WTC11 (cell line): ENCODE data around the gene EIF3K.

Source experiments
- ATF2 ChIP-seq: sonication (generic); formaldehyde crosslinking; IDR thresholded peaks from 2 replicates; pipeline ENCODE4 v1.8.1; 2022; ENCODE audit warnings: low read depth, missing genetic modification reagents, borderline replicate concordance
- ATF3 ChIP-seq: sonication (generic); formaldehyde crosslinking; conservative IDR thresholded peaks from 2 replicates; pipeline ENCODE4 v1.8.1; 2022; ENCODE audit warnings: mild to moderate bottlenecking, missing genetic modification reagents
- E2F1 ChIP-seq: sonication (generic); formaldehyde crosslinking; IDR thresholded peaks from 2 replicates; pipeline ENCODE4 v1.8.0; 2022; ENCODE audit warnings: mild to moderate bottlenecking, missing genetic modification reagents
- ELF4 ChIP-seq: sonication (generic); formaldehyde crosslinking; IDR thresholded peaks from 2 replicates; pipeline ENCODE4 v1.8.1; 2022; ENCODE audit warnings: low read depth, mild to moderate bottlenecking, moderate library complexity, missing genetic modification reagents
- MAX ChIP-seq: sonication (generic); formaldehyde crosslinking; IDR thresholded peaks from 2 replicates; pipeline ENCODE4 v1.8.0; 2022; ENCODE audit warnings: mild to moderate bottlenecking, missing genetic modification reagents
- NR2C2 ChIP-seq: sonication (generic); formaldehyde crosslinking; IDR thresholded peaks from 2 replicates; pipeline ENCODE4 v1.8.0; 2022; ENCODE audit warnings: mild to moderate bottlenecking, missing genetic modification reagents
- RELA ChIP-seq: sonication (generic); formaldehyde crosslinking; IDR thresholded peaks from 2 replicates; pipeline ENCODE4 v1.8.1; 2022; ENCODE audit warnings: missing genetic modification reagents, mild to moderate bottlenecking, borderline replicate concordance
- TEAD4 ChIP-seq: sonication (generic); formaldehyde crosslinking; IDR thresholded peaks from 2 replicates; pipeline ENCODE4 v1.8.0; 2022; ENCODE audit warnings: mild to moderate bottlenecking, missing genetic modification reagents
- TP53 ChIP-seq: sonication (generic); formaldehyde crosslinking; IDR thresholded peaks from 2 replicates; pipeline ENCODE4 v1.8.1; 2023; ENCODE audit warnings: mild to moderate bottlenecking, missing genetic modification reagents
- USF2 ChIP-seq: sonication (generic); formaldehyde crosslinking; IDR thresholded peaks from 2 replicates; pipeline ENCODE4 v1.8.1; 2023; ENCODE audit warnings: mild to moderate bottlenecking, missing genetic modification reagents, moderate library complexity
- ZBTB43 ChIP-seq: sonication (generic); formaldehyde crosslinking; IDR thresholded peaks from 2 replicates; pipeline ENCODE4 v1.8.1; 2023; ENCODE audit warnings: mild to moderate bottlenecking, missing genetic modification reagents
- ZNF121 ChIP-seq: sonication (generic); formaldehyde crosslinking; IDR thresholded peaks from 2 replicates; pipeline ENCODE4 v1.8.0; 2023; ENCODE audit warnings: missing genetic modification reagents
- TF ChIP-seq, protein P1 (sequence below): fragments of 200-600 bp; IDR thresholded peaks from 2 replicates; pipeline ENCODE4 v1.8.0; 2022; ENCODE audit warnings: antibody characterized with exemption
- TF ChIP-seq, protein P2 (sequence below): sonication (generic); formaldehyde crosslinking; conservative IDR thresholded peaks from 2 replicates; pipeline ENCODE4 v1.8.1; 2023; ENCODE audit warnings: mild to moderate bottlenecking, low read depth, missing genetic modification reagents, moderate library complexity

DNA sequence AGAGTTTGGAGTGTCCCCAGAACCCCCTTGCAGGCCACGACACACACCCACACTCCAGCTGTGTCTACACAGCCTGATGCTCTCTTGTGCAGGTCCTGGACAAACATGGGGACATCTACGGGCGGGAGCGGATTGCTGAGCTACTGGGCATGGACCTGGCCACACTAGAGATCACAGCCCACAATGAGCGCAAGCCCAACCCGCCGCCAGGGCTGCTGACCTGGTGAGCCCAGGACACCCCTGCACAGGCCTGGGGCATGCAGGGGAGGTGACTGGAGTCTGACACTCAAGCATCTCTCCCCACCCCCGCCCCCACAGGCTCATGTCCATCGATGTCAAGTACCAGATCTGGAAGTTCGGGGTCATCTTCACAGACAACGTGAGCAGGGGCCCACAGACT lies 41.2 kb upstream of the EIF3K start:
- TF ChIP-seq, protein P1, sequence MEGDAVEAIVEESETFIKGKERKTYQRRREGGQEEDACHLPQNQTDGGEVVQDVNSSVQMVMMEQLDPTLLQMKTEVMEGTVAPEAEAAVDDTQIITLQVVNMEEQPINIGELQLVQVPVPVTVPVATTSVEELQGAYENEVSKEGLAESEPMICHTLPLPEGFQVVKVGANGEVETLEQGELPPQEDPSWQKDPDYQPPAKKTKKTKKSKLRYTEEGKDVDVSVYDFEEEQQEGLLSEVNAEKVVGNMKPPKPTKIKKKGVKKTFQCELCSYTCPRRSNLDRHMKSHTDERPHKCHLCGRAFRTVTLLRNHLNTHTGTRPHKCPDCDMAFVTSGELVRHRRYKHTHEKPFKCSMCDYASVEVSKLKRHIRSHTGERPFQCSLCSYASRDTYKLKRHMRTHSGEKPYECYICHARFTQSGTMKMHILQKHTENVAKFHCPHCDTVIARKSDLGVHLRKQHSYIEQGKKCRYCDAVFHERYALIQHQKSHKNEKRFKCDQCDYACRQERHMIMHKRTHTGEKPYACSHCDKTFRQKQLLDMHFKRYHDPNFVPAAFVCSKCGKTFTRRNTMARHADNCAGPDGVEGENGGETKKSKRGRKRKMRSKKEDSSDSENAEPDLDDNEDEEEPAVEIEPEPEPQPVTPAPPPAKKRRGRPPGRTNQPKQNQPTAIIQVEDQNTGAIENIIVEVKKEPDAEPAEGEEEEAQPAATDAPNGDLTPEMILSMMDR: no peak
- TF ChIP-seq RELA (no peak), MAX (CRISPR knock-in tag) (no peak), ELF4 (CRISPR knock-in tag) (no peak), ATF3 (CRISPR knock-in tag) (no peak), TP53 (CRISPR knock-in tag) (no peak), ZNF121 (no peak), USF2 (CRISPR knock-in tag) (no peak), E2F1 (CRISPR knock-in tag) (no peak), ATF2 (CRISPR knock-in tag) (no peak), NR2C2 (no peak), ZBTB43 (CRISPR knock-in tag) (no peak), TEAD4 (no peak)
- TF ChIP-seq, protein P2, sequence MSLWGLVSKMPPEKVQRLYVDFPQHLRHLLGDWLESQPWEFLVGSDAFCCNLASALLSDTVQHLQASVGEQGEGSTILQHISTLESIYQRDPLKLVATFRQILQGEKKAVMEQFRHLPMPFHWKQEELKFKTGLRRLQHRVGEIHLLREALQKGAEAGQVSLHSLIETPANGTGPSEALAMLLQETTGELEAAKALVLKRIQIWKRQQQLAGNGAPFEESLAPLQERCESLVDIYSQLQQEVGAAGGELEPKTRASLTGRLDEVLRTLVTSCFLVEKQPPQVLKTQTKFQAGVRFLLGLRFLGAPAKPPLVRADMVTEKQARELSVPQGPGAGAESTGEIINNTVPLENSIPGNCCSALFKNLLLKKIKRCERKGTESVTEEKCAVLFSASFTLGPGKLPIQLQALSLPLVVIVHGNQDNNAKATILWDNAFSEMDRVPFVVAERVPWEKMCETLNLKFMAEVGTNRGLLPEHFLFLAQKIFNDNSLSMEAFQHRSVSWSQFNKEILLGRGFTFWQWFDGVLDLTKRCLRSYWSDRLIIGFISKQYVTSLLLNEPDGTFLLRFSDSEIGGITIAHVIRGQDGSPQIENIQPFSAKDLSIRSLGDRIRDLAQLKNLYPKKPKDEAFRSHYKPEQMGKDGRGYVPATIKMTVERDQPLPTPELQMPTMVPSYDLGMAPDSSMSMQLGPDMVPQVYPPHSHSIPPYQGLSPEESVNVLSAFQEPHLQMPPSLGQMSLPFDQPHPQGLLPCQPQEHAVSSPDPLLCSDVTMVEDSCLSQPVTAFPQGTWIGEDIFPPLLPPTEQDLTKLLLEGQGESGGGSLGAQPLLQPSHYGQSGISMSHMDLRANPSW (CRISPR knock-in tag): no peak
